GM12872 (cell line): ENCODE results near the gene DBI.

Source experiments
- TF ChIP-seq, protein P1 (sequence below): IDR thresholded peaks from 3 replicates; pipeline ENCODE4 v1.5.1; 2011; ENCODE audit warnings: low read depth, mild to moderate bottlenecking, low read length, moderate library complexity; ENCODE audit not compliant: insufficient read depth

Gene DBI

DNA sequence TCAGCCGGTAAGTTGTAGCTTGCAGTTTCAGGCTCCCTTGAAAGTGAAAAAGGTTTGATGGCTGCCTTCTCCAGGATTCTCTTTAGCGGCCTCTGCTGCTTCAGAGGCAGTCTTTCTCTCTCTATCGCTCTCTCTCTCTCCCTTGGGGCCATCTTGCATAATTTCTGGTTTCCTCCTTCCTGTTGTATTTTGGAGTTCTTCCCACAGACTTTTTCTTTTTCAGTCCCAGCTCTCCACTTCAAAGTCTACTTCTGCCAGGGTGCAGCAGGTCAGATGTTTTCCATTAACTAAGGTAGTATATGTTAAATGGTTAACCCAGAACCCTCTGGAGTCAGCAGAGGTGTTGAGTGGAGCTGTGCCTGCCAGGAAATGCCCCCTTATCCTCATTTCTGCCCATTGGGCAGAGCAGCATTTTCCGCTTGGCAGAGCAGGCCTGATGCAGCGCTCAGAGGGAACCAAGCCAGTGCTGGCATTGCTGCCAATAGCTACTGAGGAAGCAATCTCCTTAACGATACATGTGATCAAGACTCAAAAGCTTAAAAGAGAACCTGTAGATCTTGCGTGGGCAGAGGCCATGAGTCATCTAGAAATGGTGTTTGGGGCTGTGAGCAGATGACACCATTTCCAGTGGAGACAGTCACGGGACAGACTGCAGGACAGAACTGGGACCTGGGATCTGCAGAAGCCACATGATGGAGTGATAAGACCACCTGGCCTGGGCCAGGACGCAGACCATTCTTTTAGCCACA lies 20.8 kb downstream of the DBI start:
- TF ChIP-seq, protein P1, sequence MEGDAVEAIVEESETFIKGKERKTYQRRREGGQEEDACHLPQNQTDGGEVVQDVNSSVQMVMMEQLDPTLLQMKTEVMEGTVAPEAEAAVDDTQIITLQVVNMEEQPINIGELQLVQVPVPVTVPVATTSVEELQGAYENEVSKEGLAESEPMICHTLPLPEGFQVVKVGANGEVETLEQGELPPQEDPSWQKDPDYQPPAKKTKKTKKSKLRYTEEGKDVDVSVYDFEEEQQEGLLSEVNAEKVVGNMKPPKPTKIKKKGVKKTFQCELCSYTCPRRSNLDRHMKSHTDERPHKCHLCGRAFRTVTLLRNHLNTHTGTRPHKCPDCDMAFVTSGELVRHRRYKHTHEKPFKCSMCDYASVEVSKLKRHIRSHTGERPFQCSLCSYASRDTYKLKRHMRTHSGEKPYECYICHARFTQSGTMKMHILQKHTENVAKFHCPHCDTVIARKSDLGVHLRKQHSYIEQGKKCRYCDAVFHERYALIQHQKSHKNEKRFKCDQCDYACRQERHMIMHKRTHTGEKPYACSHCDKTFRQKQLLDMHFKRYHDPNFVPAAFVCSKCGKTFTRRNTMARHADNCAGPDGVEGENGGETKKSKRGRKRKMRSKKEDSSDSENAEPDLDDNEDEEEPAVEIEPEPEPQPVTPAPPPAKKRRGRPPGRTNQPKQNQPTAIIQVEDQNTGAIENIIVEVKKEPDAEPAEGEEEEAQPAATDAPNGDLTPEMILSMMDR: peak; percentile 40; the same call in 2 of the 3 replicates

DNA sequence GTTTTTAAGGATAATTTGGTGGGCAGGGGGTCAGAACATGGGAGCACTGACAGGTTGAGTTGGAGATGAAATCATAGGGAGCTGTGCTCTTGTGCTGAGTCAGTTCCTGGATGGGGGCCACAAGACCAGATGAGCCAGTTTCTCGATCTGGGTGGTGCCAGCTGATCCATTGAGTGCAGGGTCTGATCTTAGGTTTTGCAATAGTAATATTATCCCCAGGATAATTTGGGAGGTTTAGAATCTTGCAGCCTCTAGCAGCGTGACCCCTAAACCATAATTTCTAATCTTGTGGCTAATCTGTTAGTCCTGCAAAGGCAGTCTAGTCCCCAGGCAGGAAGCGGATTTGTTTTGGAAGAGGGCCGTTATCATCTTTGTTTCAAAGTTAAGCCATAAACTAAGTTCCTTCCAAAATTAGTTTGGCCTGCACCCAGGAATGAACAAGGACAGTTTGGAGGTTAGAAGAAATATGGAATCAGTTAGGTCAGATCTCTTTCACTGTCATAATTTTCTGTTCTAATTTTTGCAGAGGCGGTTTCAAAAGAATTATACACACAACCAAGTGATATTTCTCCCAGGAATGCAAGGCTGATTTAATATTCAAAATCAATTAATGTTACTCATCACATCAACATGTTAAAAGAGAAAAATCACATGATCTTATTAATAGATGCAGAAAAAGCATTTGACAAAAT lies 23.0 kb downstream of the DBI start:
- TF ChIP-seq, protein P1: no peak

- TF ChIP-seq, protein P1: no peak
These were observed 27.4 kb downstream of the DBI start for GRCh38 chr2:119393971-119394748.

DNA sequence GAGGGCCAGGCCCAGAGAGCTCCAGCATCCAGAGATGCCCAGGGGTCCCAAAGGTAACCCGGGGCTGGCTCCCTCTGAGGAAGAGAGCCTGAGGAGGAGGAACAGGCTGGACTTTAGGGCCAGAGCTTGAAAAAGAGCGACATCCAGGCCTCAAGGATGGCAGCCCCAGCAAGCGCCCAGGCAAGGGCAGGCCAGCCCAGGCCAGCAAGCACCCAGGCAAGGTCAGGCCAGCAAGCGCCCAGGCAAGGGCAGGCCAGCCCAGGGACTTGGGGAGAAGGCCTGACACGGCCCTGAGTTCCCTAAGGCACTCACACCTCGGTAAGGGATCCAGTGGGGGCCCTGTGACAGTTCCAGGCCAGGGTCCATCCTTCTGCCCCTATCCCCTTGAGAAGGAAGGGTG lies 30.4 kb downstream of the DBI start:
- TF ChIP-seq, protein P1: no peak

DNA sequence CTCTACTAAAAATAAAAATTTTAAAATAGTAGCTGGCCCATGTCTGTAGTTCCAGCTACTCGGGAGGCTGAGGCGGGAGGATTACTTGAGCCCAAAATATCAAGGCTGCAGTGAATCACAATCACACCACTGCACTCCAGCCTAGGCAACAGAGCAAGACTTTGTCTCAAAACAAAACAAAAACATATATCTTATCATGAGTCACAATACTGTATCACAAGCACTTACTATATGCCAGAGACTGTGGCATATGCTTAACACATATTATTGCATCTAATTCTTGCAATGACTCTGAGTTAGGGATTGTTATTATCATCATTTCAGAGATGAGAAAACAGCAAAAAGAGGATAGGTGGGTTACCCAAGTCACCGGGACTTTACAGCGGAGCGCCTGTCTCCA lies 35.3 kb downstream of the DBI start:
- TF ChIP-seq, protein P1: no peak

GRCh38 chr2:119402645-119403560 lies 36.1 kb downstream of the DBI start:
- TF ChIP-seq, protein P1: no peak

- TF ChIP-seq, protein P1: no peak
These were observed 38.4 kb downstream of the DBI start for GRCh38 chr2:119405151-119405550.
